ENCODE data around the gene ARHGEF6.

The ARHGEF6 gene

DNA sequence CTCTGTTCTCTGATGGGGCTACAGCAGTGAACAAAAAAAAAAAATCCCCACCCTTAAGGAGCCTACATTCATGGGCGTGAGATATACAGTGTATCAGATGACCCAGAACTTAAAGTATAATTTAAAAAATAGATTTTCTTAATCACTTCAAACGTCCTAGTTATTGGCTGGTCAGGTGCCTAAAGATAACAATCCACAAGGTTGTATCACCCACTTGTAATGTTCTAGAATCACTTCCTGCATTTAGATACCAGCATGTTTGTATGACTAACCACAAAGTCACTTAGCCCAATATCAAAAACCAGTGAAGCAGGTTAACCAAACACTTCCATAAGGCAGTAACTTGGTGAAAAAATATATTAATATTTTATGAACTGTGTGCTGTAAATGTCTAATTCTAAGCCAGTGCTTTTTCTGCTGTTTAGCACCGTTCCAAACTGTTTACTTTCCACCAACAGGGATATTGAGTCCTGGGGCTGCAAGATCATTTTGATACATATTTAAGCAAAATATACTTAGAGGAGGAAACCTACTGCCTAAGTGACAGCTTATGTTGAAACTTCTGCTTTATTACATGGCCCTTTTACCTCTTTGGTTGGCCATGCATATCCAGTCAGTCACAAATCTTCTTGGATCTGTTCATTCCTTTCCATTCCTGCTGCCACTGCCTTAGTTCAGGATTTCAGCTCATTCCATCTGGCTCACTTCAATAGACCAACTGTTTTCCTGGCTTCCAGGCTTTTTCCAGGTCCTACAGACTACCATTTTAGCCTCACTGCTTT, 89.5 kb downstream of the ARHGEF6 start:
- DNase-seq, result no peak

DNA sequence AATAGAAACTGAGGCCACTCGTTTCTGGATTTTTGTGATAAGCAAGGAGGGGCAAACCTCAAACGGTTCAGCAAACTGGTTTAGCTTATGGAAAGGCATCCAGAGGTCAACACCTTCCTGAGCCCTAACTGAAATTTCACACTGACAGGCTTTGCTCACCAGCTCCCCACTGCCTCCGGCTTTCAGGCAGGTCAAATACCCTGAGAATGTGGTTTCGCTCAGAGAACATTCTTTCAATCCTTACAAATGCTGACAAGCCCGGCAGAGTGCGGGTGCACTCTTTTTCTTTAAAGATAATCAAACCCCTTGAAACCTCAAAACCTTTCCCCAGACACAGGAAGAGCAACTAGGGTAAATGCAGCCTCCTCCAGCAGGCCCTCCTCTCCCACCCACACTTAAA, 91.3 kb downstream of the ARHGEF6 start:
- DNase-seq, result no peak

DNA sequence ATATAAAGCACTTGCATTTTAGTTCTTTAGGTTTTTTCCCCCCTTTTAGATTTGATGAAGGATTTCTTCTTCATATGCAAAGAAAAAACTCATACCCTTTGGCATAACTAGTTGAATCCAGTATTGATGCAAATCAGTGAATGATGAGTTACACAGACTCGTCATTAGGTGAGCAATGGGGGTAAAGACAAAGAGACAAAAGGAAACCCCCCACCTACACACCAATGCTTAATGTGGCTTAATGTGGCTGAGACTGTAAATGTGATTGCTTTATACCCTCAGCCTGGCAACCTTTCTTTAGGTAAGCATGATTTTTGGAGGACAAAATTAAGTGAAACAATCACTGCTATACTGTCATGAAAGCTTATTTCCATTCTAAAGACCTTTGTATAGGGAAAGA, 93.3 kb downstream of the ARHGEF6 start:
- DNase-seq, result no peak

DNA sequence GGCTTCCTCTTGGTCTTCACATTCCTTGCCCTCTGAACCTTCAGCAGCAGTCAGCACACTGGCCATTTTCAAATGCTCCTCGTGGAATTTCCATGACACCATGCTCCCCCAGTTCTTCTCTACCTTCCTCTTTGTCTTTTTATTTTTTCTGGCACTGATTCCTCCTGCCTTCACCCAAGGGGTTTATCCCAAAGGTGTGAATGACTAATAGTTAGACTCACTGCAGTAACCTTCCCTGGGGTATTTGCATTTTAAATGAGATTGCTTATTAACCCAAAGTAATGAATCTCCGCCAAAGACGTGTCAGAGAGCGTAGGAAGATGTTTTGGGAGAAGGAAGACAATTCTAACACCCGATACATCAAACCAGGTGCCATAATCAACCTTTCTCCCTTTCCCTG, 96.6 kb downstream of the ARHGEF6 start:
- no peak for DNase-seq

DNA sequence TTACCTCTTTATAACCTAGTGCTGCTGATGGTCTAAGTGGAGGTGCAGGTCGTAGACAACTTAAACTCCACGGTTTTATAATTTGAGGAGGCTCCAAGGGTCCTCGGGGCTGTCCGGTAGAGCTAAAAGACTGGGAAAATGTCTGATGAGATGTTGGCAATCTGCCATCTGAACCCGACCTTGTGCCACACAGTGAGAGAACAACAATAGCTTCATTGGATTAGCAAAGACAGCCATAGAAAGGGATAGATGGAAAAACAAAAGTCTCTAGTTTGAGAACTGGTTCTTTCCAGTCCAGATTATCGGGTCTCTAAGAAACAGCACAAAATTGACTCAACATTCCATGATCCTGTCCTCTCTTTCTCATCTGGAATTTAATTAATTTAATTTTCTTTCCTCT, 101.2 kb downstream of the ARHGEF6 start:
- DNase-seq, result no peak

DNA sequence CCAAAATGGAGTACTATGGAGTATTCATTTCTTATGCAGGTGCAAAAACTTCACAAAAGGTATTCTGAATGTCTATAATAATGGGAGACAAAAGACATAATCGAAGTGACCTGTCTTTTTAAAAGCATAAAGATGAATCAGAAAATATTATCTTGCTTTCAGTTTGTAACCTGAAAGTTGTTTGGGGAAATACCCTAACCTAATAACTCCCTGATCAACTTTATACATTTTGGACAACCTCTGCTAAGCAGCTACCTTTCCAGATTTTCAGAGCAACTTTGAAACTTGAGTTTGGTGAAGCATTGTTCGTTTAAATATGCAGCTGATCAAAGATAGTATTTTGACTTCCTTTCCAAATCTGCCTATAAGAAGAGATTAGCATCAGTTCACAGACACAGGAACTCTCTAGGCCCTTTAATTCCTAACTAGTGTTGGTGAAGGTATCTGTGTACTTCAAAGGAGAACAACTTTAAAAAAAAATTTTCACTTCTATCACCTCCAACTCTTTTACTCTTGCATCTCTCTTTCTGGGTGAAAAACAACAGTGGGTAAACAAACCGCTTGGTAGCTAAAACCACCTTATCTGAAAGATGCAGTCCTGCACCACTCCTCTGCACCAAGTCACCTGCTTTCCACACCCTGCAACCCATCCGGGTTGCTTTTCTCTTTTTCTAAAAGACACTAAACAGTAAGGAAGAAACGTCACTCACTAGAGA, 106.3 kb downstream of the ARHGEF6 start:
- no peak for DNase-seq

DNA sequence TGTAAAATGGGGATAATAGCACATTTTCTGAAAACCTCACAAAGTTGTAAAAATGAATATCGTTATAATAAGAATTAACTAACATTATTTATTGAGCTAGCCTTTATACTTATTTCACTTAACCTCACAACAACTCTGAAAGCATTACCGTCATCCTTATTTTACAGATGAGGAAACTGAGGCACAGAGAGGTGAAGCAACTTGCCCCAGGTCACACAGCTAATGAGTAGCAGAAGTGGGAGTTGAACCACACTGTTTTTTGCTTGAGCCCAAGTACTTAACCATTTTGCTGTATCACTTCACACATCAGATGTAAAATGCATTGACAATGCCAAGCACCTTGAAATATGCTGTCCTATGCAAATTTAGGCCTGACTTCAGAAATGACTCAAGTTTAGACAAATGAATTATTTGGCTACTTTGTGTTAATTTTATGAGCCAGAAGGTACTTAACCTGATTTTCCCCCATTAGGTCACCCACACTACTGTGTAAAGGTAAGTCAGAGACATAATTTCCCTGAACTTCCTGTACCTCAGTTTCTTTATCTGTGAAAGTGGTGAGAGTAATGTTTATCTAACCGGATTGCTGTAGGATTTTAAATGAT, 109.6 kb downstream of the ARHGEF6 start:
- no peak for DNase-seq

DNA sequence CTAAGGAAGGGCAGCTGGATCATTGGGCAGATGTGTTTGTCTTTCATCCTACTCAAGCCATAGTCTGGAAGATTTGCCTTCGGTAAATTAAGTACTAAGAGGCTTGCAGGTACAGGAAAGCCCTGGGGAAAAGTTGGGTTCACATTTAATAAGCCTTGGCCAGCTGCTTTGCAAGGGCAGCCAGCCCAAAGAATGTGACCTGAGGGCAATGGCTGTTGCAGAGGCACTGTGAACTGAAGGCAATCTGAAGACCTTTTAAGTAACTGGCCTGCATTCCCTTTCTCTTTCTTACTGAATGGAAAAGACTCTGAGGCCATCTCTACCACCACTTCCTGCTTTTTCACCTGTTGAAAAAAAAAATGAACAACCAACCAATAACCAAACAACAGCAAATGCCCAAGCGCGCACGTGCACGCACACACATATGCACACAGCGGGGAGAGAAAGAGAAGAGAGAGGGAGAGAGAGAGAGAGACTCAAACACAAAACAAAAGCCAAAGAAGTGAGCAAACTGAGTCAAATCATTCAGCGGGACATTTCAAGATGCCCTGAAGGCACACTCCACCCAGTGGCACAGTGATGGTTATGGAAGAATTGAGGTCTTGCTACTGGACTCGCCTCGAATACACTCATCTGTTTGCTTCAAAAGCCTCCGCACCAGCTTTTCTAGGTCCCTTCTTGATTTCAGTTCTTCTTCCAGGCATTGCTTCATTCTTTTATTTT, 113.1 kb downstream of the ARHGEF6 start:
- DNase-seq, result no peak

DNA sequence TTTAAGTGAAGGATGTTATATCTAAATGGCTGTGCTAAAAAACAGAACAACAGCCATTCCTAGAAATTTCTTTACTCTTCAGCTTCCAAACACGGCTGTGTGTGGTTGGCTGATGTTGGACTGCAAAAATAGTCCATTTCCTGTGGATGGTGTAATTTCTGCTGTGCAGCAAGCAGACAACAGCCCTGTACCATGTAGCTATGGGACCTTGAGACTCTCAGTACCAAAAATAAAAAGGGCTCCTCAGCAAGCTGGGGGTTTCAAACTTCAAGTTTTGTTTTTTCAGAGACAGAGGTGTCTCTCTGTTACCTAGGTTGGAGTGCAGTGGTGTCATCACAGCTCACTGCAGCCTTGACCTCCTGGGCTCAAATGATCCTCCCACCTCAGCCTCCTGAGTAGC, 114.6 kb downstream of the ARHGEF6 start:
- no peak for DNase-seq

DNA sequence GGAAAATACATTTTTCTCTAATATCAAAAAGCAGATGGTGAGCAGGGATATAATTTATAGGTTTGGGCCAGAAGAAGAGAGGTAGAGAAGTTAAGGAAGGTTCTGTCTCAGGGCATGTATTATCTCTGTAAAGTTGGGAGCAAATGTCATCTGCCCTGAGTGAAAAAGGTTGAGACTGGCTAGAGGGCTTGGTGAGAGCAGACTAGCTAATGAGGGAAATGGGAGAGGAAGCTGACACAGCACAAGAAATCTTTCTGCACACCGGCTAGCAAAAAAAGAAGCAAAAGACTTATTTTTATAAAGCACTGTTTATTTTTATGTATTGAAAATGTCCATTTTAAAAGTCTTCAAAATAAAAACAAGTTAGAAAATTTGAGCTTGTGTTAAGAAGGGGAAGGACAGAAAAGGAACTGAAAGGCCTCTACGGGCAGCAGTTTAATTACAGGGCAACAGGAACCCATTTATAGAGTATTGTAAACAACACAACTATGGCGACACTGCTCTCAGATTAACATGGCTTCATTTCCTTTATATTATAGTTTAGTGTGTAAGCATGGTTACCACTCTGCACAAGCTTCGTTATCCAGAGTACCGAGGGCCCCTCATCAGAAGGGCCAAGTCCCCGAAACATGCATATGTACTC, 115.4 kb downstream of the ARHGEF6 start:
- DNase-seq, result no peak

DNA sequence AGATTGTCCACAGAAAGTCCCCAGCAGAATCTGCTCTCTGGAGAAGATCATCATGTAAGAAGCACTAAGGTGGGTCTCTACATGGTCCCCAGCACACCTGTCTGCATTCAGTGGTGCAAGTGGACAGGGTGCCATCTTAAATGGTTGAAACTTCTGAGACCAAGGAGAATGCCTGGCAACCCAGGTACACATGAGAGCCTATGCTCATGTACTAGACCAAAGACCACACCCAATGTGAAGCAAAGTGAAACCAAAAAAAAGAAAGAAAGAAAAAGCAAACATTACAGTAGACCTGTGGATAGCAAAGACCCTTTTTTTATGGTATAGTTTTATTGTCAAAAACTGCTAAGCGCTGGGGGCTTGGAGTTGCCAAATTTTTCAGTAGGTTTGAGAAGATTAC, 117.8 kb downstream of the ARHGEF6 start:
- DNase-seq, result no peak

DNA sequence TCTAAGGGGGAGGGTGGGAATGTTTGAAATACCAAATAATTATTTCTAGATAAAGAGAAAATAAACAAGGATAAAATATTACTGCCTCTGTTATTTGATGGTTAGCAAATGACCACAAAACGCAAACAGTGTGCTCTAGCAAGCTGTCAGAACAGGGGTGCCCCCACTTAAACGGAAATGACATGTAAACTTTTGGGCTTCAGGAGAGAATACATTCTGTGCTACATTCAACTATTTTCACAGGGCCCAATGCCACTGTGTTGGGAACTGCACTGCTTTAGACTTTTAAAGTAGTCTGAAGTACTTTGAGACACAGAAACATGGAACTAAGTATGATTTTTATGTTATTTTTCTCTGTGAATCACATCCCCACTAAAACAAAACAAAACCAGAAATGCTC, 118.6 kb downstream of the ARHGEF6 start:
- DNase-seq, result no peak

DNA sequence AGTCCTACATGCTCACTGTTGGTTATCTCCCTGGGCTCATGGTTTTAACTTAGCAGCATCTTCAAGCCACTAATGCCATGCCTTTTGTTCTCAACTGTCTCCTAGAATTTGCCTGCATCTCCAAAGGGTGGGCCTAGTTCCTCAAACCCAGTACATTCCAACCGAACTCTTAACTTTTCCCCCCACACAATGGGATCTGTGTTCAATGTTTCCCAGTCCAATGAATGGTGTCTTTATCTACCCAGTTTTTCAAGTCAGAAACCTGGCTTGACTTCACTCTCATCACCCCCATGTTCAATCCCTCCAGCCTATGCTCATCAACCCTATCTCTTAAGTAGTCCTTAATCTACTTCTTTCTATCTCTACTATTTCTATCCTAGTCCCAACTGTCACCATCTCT, 119.8 kb downstream of the ARHGEF6 start:
- no peak for DNase-seq

DNA sequence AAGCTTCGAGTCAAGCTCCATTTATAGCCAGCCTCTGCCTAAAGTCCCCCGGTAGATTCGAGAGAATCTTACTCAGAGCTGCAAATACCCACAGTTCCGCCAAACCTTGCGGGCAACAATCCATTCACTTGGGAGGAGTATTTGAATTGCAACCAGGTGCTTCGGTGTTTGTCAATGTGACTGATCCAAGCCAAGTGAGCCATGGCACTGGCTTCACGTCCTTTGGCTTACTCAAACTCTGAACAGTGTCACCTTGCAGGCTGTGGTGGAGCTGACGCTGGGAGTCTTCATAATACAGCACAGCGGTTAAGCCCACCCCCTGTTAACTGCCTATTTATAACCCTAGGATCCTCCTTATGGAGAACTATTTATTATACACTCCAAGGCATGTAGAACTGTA, 121.6 kb downstream of the ARHGEF6 start:
- DNase-seq, result no peak

DNA sequence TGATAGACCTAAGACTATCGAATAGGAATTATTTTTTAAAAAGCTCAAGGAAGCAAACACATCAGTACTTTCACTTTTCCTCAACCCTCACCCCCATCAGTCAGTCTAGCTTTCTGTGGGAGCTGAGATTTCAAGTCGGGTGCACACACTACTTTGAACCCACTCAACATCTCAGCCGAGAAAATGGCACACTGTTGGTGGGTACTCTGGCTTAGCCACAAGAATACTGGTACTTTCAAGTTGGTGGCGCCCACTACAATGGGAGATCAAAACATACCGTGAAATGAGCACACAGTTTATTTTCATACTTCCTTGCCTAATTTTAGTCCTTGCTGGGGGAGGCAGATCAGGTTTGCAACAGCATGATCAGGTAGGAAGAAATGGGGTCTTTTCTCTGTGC, 122.6 kb downstream of the ARHGEF6 start:
- no peak for DNase-seq

DNA sequence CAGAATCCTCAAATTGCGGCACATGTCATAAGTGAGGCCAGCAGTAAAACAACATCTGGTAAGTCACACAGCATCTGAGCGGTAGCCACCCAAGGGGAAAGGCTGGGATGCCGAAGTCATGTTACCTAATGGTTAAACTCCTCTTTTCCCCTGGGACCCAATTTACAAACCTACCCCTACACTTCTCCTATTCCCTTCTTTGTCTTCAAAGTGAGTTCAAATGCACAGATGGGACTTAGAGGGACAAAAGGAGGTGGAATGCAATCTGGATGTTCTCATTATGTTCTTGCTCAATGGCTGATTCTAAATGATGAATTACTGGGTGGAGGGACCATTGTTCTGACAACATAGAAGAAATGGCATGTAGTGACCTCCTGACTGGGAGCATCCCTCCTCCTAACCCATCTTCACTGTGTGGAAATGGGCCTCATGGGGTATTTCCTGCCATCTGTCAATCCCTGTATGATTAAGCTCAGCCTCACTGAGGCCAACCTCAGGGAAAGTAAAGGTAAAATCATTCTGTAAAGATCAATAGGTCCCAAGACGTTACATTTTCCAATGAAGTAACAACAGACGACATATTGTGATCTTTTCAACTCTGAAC, 124.3 kb downstream of the ARHGEF6 start:
- DNase-seq, result no peak

DNA sequence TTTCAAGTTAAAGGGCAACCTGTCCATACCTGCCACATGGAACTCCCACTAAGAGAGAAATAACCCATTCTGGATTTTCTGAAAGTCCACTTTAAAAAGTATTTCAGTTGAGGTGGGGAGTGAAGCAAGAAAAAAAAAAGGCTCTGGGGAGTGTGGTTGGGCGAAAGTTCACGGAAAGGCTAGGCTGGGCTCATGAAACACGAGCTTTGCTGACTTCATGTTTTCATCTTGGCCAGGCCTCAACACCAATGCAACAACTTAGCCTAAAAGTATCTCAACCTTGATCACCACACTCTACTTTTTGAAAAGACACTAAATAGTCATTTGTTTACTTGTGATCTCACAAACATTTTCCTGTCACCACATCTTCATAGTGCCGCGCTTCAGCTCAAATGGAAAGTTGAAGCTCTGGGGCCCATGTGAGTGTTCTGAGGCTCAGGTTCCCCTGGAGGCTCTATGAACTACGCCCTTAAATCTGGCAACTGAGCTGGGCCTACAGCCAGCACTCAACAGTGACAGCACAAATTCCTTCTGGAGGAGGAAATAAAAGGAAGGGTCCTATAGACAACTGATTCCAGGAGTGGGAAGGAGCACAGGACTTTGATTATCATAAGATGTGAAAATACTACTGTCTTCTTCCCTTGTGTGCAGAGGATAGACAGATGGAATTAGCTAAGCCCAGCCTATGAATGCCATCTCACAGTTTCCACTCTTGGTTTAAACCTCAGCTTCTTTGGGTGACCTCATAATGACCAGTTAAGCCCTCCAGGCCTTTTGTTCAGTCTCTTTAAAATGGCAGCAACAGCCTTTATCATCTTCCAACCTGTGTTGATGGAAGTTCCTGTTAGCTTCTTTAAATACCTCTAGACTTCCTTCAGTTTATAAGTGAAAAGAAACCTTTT, 127.7 kb downstream of the ARHGEF6 start:
- no peak for DNase-seq

DNA sequence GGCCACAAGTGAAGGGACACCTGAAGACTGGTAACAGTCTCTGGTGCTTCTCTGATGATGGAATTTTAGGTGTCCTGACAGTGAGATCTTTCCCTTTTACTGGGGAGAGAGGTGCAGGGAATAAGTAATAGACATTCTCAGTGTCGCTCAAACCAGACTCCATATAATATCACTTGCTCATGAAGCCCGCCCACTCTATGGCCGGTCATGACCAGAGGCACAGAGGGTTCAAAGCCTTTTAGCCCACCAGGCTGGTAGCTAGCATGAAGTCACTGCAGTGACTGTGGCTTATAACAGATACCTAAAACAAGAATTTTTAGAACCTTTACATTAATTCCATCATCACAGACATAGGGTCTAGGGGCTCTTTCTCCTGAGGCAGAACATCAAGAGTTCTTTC, 129.9 kb downstream of the ARHGEF6 start:
- no peak for DNase-seq

DNA sequence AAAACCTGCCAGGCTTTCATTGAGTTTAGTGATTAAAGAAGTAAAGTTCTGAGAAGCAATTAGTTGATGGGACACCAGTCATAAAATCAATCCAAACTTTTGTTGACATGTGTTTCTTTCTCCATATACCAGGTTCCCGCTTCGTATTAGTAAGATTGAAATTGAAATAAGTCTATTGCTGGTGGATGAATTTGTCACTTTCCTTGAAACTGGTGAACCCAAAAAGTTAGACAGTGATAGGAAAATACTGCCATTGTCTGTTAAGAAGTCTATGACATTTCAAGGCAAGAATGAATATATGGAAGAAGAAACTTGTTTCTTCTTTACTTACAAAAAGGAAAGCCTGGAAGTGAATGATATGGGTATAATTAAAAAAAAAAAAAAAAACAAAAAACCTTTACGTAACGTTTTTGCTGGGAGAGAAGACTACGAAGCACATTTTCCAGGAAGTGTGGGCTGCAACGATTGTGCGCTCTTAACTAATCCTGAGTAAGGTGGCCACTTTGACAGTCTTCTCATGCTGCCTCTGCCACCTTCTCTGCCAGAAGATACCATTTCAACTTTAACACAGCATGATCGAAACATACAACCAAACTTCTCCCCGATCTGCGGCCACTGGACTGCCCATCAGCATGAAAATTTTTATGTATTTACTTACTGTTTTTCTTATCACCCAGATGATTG, 132.9 kb downstream of the ARHGEF6 start, which contains the start of gene CD40LG:
Gene CD40LG, plus strand, starts transcription at position 482 of the 684 bp plus-strand sequence. Its CDS starts 91 bp downstream, at position 573.
- DNase-seq, result no peak

DNA sequence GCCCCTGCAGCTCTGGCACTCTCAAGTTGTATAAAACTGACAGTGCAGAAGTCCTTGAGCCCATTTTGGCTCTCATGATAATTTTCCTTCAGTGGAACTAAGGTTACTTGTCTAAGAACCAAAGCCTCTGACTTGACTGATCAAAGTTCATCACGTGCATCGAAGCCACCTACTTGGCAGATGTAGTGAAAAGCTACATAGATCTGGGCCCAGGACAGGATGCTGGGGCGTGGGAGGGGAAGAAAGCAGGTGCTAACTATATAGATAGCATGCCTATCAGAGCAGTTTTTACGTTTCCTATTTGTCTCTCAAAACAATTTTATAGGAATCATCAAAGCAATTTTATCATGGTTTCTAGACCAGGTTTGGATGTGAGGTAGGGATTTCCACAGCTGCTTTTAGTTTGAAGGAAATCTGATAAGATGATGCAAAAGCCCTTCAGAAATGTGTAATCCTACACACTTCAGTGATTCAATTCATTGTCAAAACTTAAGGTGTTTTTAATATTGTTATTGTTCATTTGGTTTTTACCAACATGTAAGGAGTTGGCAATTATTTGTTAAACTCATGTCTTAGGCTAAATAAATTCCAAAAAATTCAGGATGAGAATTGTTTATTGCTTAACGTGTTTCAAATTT, 134.0 kb downstream of the ARHGEF6 start:
- no peak for DNase-seq
